B cell (primary cell): Measurements from ENCODE around the gene DNASE1L3.

Experiments used
- CTCF ChIP-seq: fragments of 200-600 bp; IDR thresholded peaks from one replicate; pipeline ENCODE4 v1.8.0; 2022; ENCODE audit warnings: antibody characterized with exemption, mild to moderate bottlenecking
- EZH2 ChIP-seq: IDR thresholded peaks from 2 replicates; pipeline ENCODE4 v1.6.1; 2012; ENCODE audit warnings: borderline replicate concordance, low read depth, mild to moderate bottlenecking, moderate library complexity, low read length; ENCODE audit not compliant: insufficient read depth, poor library complexity, severe bottlenecking

GRCh38 chr3:58249358-58250092 is 38.8 kb upstream of the DNASE1L3 start:
- TF ChIP-seq CTCF (no peak), EZH2 (no peak)
